GM19193 (cell line): ENCODE measurements around the gene ZDHHC14.

Experiments used
- POLR2A ChIP-seq: IDR thresholded peaks from 4 replicates; pipeline ENCODE4 v1.6.1; 2011; ENCODE audit not compliant: insufficient read depth, insufficient read length; ENCODE audit errors: extremely low read depth

ZDHHC14 gene

DNA sequence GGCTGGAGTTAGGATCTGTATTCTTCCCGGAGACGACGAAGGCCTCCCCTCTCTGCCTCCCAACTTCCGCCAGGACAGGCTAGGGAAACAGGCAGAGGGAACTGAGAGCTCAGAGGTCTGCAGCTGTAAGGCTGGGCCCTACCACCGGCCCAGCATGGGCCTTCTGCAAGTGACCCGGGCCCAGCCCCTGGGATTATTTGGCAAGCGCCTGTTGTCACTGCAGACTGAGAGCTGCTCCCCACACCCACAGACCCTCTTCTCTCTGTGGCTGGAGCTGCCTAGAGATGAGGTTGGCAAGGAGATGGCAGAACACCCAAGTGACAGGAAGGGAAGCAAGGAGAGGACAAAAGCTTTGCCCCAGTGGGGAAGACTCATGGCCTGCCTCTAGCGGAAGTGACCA, 212.6 kb downstream of the ZDHHC14 start:
- TF ChIP-seq POLR2A, result no peak

DNA sequence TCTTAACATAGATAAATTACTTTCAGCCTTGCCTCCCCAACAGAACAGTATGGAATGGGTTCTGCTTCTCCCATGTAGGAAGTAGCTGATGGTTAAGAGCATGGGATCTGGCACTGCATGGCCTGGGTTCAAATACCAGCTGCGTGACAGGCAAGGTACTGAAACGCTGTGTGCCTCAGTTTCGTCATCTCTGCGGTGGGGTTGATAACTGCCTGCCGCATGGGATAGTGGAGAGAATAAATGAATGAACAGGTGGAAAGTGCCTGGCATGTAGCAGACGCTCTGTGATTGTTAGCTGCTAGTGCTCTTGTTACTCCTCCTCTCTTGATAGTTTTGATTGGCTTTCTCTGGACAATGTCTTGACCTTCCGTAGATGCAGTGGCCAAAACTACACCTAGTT, 213.3 kb downstream of the ZDHHC14 start:
- no peak for TF ChIP-seq POLR2A

DNA sequence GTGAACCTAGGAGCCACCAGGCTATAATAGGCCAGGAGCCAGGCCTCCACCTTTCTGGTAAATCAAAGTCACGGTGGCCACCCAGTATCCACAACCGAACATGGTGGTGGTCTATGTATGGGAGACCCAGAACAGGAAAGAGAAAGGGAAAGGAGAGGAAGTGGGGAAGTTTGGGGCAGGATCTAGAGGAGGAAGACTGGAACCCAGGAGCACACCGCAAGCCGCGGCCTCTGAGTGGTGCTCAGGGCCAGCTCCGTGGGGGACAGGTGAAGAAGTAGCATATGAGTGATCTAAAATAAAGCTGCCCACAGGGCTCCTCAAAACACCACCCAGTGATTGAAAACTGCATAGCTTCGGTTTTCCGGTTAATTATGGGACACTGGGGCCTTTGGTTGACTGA, 214.8 kb downstream of the ZDHHC14 start:
- TF ChIP-seq POLR2A, result no peak

DNA sequence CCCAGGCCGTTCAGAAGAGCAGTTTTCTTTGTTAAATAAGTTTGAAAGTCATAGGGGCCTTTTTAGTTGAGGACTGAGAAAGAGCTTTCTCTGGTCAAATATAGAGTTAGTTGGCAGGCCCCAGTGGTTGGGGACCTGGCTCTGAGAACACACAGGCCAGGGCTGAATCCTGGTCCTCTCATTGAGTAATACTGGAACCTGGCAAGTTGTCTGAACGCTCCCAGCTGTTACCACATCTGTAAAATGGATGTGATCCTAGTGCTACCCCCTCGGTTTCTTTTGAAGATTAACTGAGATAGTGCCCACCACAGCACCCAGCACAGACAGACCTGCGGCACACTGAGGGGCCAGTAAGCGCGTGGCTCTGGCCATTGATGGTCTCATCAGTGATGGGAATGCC, 215.5 kb downstream of the ZDHHC14 start:
- TF ChIP-seq POLR2A, result no peak

DNA sequence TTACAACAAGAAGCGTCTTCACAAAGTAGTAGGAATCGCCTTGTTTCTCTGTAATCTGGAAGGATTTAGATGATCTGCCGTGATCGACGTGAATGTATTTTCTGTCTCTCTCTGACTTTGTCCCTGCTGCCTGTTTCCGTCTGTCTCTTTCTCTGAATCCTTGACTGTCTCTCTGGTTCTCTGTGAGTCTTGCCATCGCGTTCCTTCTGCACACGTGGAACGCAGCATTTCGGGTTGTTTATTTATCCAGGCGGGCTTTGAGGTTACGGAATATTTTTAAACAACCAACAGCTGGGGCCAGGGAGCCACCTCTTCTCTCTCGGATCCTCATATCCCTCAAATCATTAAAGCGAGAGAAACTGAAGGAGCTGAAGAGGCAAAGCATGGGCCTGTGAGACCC, 215.9 kb downstream of the ZDHHC14 start:
- no peak for TF ChIP-seq POLR2A

DNA sequence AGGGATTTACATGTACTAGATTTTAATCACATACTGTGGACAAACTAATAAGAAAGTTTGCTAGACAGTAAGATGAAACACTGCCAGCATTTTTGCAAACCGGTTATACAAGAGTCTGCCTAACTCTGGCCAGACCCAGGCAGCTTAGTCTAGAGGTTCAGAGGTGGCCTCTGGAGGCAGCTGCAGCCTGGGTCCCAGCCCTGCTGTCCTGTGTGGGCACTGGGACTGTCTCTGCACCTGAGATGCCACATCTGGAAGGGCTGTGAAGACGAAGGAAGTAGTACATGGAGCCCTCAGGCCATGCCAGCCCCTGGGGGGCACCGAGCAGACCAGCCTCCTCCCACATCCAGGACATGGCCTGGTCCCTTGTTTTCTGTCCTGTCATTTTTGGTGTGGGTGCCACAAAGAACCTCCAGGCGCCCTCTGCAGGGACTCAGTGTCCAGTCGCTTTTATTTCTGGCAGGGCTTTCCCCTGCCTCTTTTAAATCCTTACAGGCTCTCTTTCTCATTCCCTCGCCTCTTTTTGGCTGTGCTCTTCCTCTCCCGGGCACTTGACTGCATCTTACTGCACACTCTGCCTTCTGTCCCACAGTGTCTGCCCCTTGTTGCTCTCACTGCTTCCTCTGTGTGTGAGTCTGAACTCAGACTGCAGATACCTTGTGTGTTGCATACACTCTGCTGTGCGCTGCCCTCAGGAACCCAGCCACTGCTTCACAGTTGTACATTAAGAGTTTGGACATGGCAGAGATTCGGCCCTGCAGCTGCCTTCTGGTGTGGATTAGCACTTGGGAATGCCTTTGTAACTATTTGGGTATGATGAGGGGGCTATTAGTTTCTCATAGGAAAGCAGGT, 216.7 kb downstream of the ZDHHC14 start:
- no peak for TF ChIP-seq POLR2A

DNA sequence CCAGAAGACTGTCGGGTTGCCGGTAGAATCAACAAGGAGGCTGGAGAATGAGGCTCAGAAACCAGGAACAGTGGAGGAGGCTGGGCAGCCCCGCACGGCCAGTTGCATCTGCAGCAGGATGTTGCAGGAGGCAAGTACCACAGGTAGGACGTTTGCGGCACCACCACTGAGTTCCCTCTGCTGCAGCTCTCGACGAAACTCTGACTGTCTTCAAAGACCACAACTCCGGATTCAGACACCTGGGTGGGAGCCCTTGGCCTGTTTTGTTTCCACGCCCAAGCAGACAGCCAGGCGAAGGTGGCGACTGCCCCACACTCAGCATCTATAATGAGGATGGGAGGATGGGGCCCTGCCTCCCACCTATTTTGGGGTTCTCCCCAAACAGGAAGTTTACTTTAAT, 218.2 kb downstream of the ZDHHC14 start:
- no peak for TF ChIP-seq POLR2A

DNA sequence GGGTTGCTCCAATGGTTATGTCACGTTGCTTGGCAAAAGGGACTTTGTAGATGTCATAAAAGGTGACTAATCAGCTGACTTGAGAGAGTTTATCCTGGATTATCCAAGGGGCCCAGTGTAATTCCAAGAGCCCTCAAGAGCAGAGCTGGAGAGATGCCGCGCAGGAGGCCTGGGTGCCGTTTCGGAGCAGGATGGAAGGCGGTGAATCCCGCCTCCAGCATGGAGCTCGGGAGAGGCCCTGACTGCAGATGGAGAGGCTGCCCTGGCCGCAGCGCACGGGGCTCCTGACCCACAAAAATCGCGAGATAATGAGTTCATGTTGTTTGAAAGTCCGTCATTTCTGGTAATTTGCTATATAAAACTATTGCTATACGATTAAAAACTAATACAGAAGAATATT, 219.8 kb downstream of the ZDHHC14 start:
- no peak for TF ChIP-seq POLR2A

DNA sequence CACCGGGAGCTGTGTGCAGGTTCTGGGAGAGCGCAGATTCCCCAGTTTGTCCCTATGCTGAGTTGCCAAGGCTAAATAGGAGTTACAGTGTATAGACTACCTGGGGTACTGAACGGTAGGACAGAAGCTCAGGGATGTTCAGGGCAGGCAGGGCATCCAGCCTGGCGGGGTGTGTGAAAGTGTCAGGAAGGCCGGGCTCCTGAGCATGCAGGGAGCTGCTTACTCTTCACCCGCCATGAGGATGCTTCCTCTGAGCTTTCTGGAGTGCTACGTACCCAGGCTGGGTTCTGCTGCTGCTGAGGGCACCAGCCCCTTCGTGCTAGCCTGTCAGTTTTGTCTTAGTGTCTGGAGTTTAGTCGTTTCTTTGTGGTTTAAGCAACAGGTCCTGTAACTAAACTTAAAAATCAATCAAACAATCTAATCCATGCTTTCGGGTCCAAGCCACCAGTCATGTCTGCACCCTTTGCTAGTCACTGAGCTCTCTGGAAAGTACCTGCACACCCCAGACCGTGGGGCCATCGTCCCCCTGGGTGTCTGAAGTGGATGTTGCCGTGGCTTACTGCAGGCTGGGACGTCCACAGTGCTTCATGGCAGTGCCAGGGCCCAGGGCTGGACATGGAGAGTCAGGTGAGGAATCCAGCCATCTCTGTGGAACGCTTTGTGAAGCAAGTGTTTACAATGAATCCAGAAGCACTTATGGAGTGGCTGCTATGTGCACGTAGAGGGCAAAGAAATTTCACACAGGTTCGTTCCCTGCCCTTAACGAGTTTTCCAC, 221.7 kb downstream of the ZDHHC14 start:
- TF ChIP-seq POLR2A, result no peak

DNA sequence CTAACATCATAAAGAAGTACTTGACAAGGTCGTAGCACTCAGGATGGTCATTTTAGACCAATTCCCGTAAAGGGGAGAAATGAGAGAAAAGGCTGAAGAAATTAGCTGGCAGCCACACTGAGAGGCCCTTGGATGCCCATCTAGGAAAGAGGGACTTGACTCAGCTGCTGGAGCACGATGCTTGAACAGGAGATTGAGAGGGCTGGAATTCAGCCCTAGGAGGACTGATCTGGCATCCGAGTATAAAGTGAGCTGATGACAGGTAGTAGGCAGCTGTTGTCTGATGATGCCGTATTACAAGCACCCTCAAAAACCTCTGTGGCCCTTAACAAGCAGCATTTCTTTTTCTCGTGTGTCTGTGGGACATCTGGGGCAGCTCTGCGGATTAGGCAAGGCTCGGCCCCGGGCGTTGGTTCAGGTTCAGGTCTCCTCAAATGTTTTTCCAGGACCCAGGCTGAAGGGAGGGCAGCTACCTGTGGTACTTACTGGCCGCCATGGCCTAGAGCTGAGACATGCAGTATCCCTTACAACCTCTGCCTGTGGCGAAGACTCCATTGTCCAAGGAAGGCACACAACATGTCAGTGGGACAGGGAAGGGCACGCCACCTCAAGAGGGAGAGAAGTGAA, 222.4 kb downstream of the ZDHHC14 start:
- TF ChIP-seq POLR2A, result no peak

DNA sequence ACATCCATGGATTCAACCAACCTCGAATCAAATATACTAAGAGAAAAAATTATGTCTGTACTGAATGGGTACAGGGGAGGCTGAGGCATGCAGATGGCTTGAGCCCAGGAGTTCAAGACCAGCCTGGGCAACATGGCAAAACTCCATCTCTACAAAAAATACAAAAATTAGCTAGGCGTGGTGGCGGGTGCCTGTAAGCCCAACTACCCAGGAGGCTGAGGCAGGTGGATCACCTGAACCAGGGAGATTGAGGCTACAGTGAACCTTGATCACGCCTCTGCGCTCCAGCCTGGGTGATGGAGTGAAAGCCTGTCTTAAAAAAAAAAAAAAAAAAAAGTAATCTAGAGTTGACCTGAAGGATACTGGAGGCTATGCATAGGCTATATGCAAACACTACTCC, 223.0 kb downstream of the ZDHHC14 start:
- no peak for TF ChIP-seq POLR2A

DNA sequence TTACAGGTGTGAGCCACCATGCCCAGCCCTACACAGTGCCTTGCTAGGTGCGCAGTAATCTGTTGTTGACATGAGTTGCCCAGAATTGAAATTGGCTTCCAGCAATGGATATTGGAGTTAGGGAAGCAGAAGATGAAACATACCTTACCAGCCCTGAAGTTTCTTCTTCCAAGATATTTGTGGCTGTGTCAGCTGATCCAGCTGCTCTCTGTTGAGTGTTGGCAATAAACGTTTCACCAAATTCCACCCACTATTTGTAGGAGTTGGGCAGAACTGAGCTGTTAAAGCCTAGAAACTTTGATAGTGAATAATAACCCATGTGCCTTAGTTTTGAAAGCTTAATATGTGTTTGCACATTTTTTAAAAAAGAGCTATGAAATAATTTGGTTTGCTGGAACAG, 223.8 kb downstream of the ZDHHC14 start:
- no peak for TF ChIP-seq POLR2A

DNA sequence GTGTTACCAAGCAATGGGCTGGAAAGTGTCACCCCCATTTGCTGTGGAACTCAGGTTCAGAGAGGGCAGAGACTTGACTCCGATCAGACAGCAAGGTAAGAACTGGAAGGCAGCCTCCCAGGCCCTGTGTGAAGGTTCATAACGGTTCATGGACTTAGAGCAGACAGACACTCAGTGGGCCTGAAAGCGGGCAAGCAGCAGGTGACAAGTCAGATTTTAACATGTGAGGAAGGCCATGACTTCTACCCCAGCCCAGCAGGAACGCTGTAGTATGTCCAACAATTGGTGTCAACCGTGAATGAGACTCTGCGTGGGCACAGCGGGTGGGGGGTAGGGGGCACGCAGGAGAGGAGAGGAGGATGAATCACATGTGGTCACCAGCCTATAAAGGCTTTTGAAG, 224.5 kb downstream of the ZDHHC14 start:
- TF ChIP-seq POLR2A, result no peak

DNA sequence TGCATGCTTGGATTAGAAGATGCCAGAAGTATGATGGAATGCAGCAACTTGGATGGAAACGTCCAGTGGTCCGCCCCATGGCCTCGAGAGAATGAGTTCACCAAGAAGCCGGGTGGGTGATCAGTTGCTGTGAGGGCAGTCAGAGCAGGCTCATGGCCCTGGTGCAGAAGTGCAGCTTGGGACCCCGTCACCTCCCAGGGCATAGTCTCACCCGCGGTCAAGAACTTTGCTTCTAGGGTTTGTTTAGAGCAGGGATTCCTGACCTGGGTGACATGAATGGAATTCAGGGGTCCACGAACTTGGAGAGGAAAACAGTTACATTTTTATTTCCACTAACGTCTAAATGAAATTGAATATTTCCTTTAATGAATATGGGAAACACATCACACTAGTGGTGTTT, 225.5 kb downstream of the ZDHHC14 start:
- TF ChIP-seq POLR2A, result no peak

DNA sequence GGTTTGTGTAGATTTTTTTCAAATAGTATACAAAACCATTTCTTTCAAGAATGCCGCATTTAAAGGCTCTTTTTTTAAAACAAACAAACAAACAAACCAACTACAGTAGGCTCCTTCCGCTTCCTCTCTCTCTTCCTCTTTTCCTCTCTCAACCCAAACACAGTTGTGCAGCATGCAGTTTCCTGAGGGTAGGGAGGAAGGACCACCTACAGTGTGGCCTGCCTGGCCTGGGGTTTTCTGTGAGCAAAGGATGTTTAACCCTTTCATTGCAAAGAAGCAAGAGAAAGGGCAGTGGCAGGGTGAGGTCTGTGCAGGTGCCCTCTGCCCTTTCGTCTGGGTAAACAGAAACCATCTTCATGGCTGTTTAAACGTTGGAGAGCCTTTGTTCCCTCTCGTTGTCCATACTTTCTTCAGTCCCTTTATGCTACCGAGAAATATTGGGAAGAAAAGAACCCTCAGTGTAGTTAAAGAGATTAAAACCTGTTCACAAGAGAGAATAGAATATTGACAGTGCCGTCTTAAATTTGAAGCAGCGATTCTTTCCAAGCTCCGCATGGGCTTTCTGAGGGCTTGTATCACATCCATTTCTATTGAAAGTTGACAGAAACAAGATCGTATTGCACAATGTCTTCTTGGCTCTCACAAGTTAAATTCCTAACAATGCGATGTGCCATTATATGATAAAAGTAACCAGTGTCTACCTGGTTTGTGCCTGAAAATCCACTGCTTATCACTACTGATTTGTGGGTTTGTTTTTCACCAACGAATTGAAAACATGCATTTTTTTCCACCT, 226.5 kb downstream of the ZDHHC14 start:
- TF ChIP-seq POLR2A, result no peak

DNA sequence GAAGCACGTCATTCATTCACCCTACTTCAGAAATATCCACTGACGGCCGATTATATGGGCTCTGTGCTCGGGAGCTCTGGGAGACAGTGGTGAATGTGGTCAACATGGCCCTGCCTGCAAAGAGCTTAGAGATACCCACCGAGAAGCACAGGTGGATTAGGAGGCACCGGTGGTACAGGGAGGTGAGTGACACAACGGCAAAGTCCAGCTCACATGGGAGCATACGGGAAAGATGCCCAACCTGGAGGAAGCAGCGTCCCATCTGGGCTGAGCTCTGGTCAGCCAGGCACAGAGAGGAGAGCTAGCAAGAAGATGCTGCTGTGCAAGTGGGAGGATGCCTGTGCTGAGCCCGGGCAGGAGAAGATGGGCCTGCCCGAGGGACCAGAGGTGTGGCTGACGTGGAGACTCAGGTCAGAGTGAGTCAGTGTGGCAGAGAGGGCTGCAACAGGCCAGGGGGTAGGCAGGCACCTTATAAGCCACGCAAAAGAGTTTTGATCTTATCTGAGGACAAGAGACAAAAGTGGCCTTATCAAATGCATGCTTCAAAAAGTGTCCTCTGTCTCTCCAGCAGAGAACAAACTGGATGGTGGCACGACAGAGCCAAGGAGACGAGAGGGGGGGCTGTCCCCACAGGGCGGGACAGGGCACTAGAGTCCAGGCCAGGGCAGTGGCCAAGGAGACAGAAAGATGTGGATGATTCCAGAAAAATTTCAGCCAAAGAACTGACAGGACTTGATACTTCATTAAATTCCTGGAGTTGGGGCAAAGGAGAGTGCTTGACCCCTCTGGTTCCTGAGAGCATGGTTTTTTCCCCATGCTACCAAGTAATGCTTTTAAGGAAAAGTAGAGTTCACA, 227.5 kb downstream of the ZDHHC14 start:
- no peak for TF ChIP-seq POLR2A
